ENCODE data around the gene IFT172.

The IFT172 gene

DNA sequence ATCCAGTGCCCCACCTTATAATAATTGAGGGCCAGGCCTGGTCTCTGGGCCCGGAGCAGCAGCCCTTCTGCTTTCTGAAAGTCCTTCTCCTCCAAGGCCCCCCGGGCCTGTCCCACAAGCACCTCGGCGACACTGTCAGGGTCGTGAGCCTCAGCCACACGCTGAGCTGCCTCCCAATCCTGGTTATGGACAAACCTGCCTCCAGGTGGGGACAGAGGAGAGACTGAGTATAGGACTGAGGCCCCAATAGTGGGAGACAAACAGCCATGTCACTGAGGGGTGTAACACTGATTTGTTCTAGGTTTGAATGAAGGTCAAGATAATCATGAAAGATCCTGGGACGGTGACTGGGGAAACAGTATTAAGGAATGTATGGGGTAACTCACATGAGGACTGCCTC lies 35.6 kb downstream of the IFT172 start:
- TF ChIP-seq, protein P1, sequence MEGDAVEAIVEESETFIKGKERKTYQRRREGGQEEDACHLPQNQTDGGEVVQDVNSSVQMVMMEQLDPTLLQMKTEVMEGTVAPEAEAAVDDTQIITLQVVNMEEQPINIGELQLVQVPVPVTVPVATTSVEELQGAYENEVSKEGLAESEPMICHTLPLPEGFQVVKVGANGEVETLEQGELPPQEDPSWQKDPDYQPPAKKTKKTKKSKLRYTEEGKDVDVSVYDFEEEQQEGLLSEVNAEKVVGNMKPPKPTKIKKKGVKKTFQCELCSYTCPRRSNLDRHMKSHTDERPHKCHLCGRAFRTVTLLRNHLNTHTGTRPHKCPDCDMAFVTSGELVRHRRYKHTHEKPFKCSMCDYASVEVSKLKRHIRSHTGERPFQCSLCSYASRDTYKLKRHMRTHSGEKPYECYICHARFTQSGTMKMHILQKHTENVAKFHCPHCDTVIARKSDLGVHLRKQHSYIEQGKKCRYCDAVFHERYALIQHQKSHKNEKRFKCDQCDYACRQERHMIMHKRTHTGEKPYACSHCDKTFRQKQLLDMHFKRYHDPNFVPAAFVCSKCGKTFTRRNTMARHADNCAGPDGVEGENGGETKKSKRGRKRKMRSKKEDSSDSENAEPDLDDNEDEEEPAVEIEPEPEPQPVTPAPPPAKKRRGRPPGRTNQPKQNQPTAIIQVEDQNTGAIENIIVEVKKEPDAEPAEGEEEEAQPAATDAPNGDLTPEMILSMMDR (conservative IDR thresholded peaks at IDR 0.05; ENCODE audit: control insufficient read depth, insufficient read depth, low read depth, low read length): no peak
- no peak for DNase-seq (ENCODE audit: low read depth)
- no peak overlapping the region for H3K4me3 ChIP-seq (ENCODE audit: control insufficient read depth, low read depth, low read length)

DNA sequence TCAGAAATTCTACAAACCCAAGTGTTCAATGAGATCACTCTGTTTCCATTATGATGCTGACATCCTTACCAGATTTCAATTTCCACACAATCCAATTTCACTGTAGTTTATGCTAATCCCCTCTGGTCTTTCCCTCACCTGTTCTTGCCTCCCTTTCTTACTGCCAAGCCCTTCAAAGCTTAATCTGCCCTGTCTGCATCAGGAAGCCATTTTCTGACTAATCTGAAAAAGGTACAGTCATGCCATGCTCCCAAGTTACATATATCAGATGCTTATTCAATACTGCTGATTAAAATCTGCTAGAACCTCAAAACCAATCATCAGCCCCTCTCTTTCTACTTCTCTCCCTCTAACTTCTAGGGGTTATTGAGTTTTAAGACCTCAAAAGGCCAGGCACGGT lies 38.4 kb downstream of the IFT172 start:
- DNase-seq (ENCODE audit: low read depth): no peak
- H3K4me3 ChIP-seq (ENCODE audit: control insufficient read depth, low read depth, low read length): no peak overlapping the region
- TF ChIP-seq, protein P1 (conservative IDR thresholded peaks at IDR 0.05; ENCODE audit: control insufficient read depth, insufficient read depth, low read depth, low read length): no peak

- H3K4me3 ChIP-seq (ENCODE audit: control insufficient read depth, low read depth, low read length): no peak overlapping the region
- no peak for DNase-seq (ENCODE audit: low read depth)
- TF ChIP-seq, protein P1 (conservative IDR thresholded peaks at IDR 0.05; ENCODE audit: control insufficient read depth, insufficient read depth, low read depth, low read length): no peak
Observed at GRCh38 chr2:27448381-27448780, 41.2 kb downstream of the IFT172 start.

GRCh38 chr2:27446057-27446456 lies 43.5 kb downstream of the IFT172 start:
- TF ChIP-seq, protein P1 (conservative IDR thresholded peaks at IDR 0.05; ENCODE audit: control insufficient read depth, insufficient read depth, low read depth, low read length): no peak
- H3K4me3 ChIP-seq (ENCODE audit: control insufficient read depth, low read depth, low read length): no peak overlapping the region
- no peak for DNase-seq (ENCODE audit: low read depth)

GRCh38 chr2:27445615-27446014 lies 43.9 kb downstream of the IFT172 start:
- DNase-seq (ENCODE audit: low read depth): no peak
- no peak overlapping the region for H3K4me3 ChIP-seq (ENCODE audit: control insufficient read depth, low read depth, low read length)
- TF ChIP-seq, protein P1 (conservative IDR thresholded peaks at IDR 0.05; ENCODE audit: control insufficient read depth, insufficient read depth, low read depth, low read length): no peak

GRCh38 chr2:27445155-27445554 lies 44.4 kb downstream of the IFT172 start:
- no peak overlapping the region for H3K4me3 ChIP-seq (ENCODE audit: control insufficient read depth, low read depth, low read length)
- DNase-seq (ENCODE audit: low read depth): no peak
- TF ChIP-seq, protein P1 (conservative IDR thresholded peaks at IDR 0.05; ENCODE audit: control insufficient read depth, insufficient read depth, low read depth, low read length): no peak

GRCh38 chr2:27442920-27443282 lies 46.6 kb downstream of the IFT172 start:
- DNase-seq (ENCODE audit: low read depth): no peak
- no peak overlapping the region for H3K4me3 ChIP-seq (ENCODE audit: control insufficient read depth, low read depth, low read length)
- TF ChIP-seq, protein P1 (conservative IDR thresholded peaks at IDR 0.05; ENCODE audit: control insufficient read depth, insufficient read depth, low read depth, low read length): no peak
